OCI-LY3 (cell line): Measurements from ENCODE around the gene DNMT3B.

Source experiments
- CTCF ChIP-seq: fragments of 200-600, 300-600 bp; sonication (generic); IDR thresholded peaks from 2 replicates; pipeline ENCODE4 v1.5.1; 2014; ENCODE audit warnings: antibody characterized with exemption, low read length, low read depth
- EZH2phosphoT487 ChIP-seq: fragments of 200-600 bp; shearing (Covaris generic); IDR thresholded peaks from 2 replicates; pipeline ENCODE4 v1.6.1; 2018; ENCODE audit warnings: antibody characterized with exemption, mixed run types, low read depth

GRCh38 chr20:32803092-32803491, 40.9 kb downstream of the DNMT3B start:
- TF ChIP-seq EZH2phosphoT487 (no peak), CTCF (no peak)
